GM21381 (cell line): ENCODE measurements around the gene CHRNA4.

Experiments
- ATAC-seq: cut with Tn5 transposase; IDR thresholded peaks from one replicate; pipeline ENCODE4 v1.9.1; 2021; ENCODE audit warnings: mild to moderate bottlenecking, moderate library complexity; ENCODE audit not compliant: unreplicated experiment

Gene CHRNA4

GRCh38 chr20:63364801-63365585, 3.8 kb upstream of the CHRNA4 start:
- no peak for ATAC-seq

GRCh38 chr20:63363981-63364561, 2.9 kb upstream of the CHRNA4 start:
- no peak for ATAC-seq

GRCh38 chr20:63363013-63363957, 2.1 kb upstream of the CHRNA4 start:
- ATAC-seq: no peak

- ATAC-seq: no peak
Observed at GRCh38 chr20:63362436-63363009, 1.4 kb upstream of the CHRNA4 start.

DNA sequence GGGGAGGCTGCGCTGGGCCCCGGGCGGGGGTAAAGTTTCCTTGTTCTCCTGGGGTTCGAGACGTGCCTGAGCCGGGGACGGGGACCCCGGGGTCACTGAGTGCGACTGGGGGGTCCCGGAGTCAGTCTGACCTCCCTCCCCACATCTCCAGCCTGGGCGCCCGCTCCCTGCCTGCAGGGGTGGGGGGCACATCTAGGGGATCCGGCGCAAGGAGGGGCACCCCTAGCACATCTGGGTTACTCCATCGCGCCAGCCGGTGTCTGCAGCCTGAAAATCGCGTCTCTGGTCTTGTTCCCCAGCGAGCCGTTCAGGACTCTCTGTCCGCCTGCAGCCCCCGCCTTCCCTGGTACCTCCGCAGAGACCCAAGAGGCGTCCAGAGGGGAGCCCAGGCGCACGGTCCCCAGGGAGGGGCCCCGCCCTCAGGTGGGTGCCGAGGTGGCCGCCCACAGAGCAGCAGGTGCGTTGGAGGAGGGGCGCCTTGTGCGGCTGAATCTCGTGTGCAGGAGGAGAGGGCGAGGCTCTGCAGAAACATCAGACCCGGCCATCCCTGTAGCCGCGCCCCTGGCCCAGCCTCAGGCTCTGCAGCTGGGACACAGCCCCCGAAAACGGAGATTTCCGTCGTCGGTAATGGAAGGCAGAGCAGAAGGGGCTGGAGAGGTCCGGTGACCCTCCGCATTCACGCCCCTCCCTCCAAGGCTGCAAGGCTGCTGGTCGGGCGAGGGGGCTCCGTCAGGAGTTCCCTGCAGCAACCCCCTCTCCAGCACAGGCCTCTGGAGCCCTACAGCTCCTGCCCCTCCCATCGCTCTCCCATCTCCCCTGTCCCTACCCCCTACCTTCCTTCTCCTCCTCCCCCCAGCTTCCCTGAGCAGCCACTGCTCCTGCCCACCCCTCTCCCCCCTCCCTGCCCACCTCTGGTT, 628 bp upstream of the CHRNA4 start:
- ATAC-seq: no peak

GRCh38 chr20:63359937-63360849, 956 bp downstream of the CHRNA4 start:
- no peak for ATAC-seq

- no peak for ATAC-seq
Observed at GRCh38 chr20:63359164-63359934, 1.8 kb downstream of the CHRNA4 start.

GRCh38 chr20:63357921-63358905, 2.9 kb downstream of the CHRNA4 start:
- no peak for ATAC-seq

GRCh38 chr20:63356931-63357879, 3.9 kb downstream of the CHRNA4 start:
- no peak for ATAC-seq

GRCh38 chr20:63356511-63356910, 4.6 kb downstream of the CHRNA4 start:
- ATAC-seq: no peak

DNA sequence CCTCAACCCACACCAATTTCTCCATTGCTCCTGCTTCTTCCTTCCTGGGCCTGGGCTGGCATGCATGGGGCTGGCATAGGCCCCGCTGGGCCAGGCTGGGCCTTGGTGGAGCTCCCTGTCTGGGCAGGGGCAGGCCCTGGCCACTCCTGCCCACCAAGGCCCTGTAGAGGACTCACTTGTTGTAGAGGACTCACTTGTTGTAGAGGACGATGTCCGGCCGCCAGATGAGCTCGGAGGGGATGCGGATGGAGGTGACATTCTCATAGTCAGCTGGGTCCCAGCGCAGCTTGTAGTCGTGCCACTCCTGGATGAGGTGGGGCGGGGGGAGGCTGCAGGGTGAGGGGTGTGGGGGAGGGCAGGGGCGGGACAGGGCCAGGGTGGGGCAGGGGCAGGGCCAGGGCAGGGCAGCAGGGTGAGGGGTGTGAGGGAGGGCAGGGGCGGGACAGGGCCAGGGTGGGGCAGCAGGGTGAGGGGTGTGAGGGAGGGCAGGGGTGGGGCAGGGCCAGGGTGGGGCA, 5.3 kb downstream of the CHRNA4 start:
- ATAC-seq: no peak

DNA sequence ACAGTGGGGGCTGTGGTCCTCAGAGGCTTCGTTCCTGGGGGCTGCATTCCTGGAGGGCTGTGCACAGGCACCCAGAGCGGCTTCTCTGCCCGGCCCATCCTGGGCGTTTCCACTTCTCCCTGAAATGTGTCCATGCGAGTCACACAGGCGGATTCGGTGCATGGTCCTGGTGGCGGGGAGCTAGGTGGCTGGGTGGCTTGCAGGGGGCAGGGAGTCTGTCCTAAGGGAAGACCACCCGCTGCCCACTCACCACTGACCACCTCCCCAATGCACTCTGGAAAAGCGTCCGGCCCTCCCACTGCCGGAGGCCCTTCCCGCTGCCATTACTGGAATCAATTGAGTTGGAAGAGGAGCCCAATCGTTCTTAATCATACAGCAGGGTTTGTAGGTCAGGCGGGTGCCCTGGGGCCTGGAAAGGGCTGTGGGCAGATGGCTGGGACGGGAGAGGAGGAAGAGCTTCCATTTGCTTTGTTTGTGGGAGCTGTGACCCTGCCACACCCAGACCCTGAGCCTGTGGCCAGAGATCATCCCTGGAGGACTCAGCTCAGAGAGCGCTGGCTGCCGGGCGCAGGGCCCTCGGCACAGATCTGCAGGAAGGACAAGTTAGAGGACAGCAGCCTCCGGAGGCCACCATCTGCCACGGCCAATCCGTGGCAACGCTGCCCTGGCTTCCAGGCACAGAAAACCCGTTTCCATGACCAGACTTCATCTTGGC, 6.4 kb downstream of the CHRNA4 start:
- no peak for ATAC-seq

- ATAC-seq: no peak
Observed at GRCh38 chr20:63352811-63353221, 8.3 kb downstream of the CHRNA4 start.

- ATAC-seq: no peak
Observed at GRCh38 chr20:63351811-63352591, 9.1 kb downstream of the CHRNA4 start.
